Liver (tissue), 9 donors: ENCODE results near the gene ARHGEF16. TPM values are rescaled to one million over a fixed set of nuclear protein-coding genes. Genes with fewer than 3 reads are reported as not detected.

Experiments
- DNase-seq: peaks from one replicate; pipeline ENCODE4 v3.0.0-alpha.2; 2017; ENCODE audit warnings: low spot score
- H3K27ac ChIP-seq, 2 donors: one replicate each; pipeline ENCODE4 v1.7.0; 2013; ENCODE audit warnings: inconsistent platforms in 2 of 2, low read length in 2 of 2, control low read depth in 1 of 2, low read depth in 1 of 2, mild to moderate bottlenecking in 1 of 2
- H3K27me3 ChIP-seq, 4 donors: one replicate each; pipeline versions ENCODE4 v1.6.1 to v1.7.0; 2013; ENCODE audit warnings: low read length in 3 of 4, inconsistent platforms in 1 of 4, mild to moderate bottlenecking in 1 of 4, moderate library complexity in 1 of 4; ENCODE audit not compliant: control insufficient read depth in 4 of 4, insufficient read depth in 4 of 4
- H3K36me3 ChIP-seq, 4 donors: one replicate each; pipeline versions ENCODE4 v1.6.1 to v1.7.0; 2013; ENCODE audit warnings: low read length in 3 of 4, mild to moderate bottlenecking in 3 of 4, low read depth in 1 of 4, moderate library complexity in 1 of 4; ENCODE audit not compliant: control insufficient read depth in 4 of 4, insufficient read depth in 3 of 4
- H3K4me1 ChIP-seq, 4 donors: one replicate each; pipeline versions ENCODE4 v1.6.1 to v1.7.0; 2013; ENCODE audit warnings: low read length in 3 of 4, mild to moderate bottlenecking in 3 of 4, moderate library complexity in 1 of 4; ENCODE audit not compliant: control insufficient read depth in 4 of 4, insufficient read depth in 4 of 4
- H3K4me3 ChIP-seq, 3 donors: one replicate each; pipeline versions ENCODE4 v1.6.1 to v1.7.0; 2013; ENCODE audit warnings: low read length in 3 of 3, control low read depth in 1 of 3, low read depth in 1 of 3, mild to moderate bottlenecking in 1 of 3
- H3K9ac ChIP-seq, 2 donors: one replicate each; pipeline ENCODE4 v1.7.0; 2013; ENCODE audit warnings: low read length in 2 of 2, mild to moderate bottlenecking in 2 of 2, moderate library complexity in 2 of 2, control low read depth in 1 of 2, low read depth in 1 of 2
- H3K9me3 ChIP-seq, 4 donors: one replicate each; pipeline versions ENCODE4 v1.6.1 to v1.7.0; 2013; ENCODE audit warnings: low read length in 3 of 4; ENCODE audit not compliant: control insufficient read depth in 4 of 4
- ATF3 ChIP-seq: IDR thresholded peaks from 2 replicates; pipeline ENCODE4 v1.6.1; 2016; ENCODE audit warnings: antibody characterized with exemption
- CTCF ChIP-seq: fragments of 150-350 bp; IDR thresholded peaks from 2 replicates; pipeline ENCODE4 v1.5.1; 2017; ENCODE audit warnings: improper control_type of control experiment, low read depth, low read length; ENCODE audit not compliant: missing input control
- FOXA2 ChIP-seq: IDR thresholded peaks from 2 replicates; pipeline ENCODE4 v1.6.1; 2016; ENCODE audit warnings: antibody characterized with exemption
- GABPA ChIP-seq, 2 donors: IDR thresholded peaks in 1 of 2; conservative IDR thresholded peaks in 1 of 2; 2 replicates each; pipeline ENCODE4 v1.6.1; 2016; ENCODE audit warnings: antibody characterized with exemption in 2 of 2, mild to moderate bottlenecking in 1 of 2, moderate library complexity in 1 of 2
- HNF4A ChIP-seq, 2 donors: conservative IDR thresholded peaks; 2 replicates each; pipeline ENCODE4 v1.6.1; 2016; ENCODE audit warnings: antibody characterized with exemption in 2 of 2, mild to moderate bottlenecking in 2 of 2
- JUND ChIP-seq, 2 donors: IDR thresholded peaks; 2 replicates each; pipeline ENCODE4 v1.6.1; 2016; ENCODE audit warnings: antibody characterized with exemption in 2 of 2
- MAX ChIP-seq: IDR thresholded peaks from 2 replicates; pipeline ENCODE4 v1.6.1; 2016; ENCODE audit warnings: antibody characterized with exemption
- RAD21 ChIP-seq, 2 donors: IDR thresholded peaks; 2 replicates each; pipeline ENCODE4 v1.6.1; 2016; ENCODE audit warnings: antibody characterized with exemption in 2 of 2, mild to moderate bottlenecking in 2 of 2
- REST ChIP-seq: IDR thresholded peaks from 2 replicates; pipeline ENCODE4 v1.6.1; 2016; ENCODE audit warnings: antibody characterized with exemption, mild to moderate bottlenecking
- RXRA ChIP-seq, 2 donors: IDR thresholded peaks; 2 replicates each; pipeline ENCODE4 v1.6.1; 2017 to 2018; ENCODE audit warnings: antibody characterized with exemption in 2 of 2, mild to moderate bottlenecking in 1 of 2
- SP1 ChIP-seq: IDR thresholded peaks from 2 replicates; pipeline ENCODE4 v1.6.1; 2018; ENCODE audit warnings: antibody characterized with exemption, mild to moderate bottlenecking
- TAF1 ChIP-seq: conservative IDR thresholded peaks from 2 replicates; pipeline ENCODE4 v1.6.1; 2016; ENCODE audit warnings: antibody characterized with exemption, mild to moderate bottlenecking
- YY1 ChIP-seq: IDR thresholded peaks from 2 replicates; pipeline ENCODE4 v1.6.1; 2016; ENCODE audit warnings: antibody characterized with exemption, mild to moderate bottlenecking
- ZBTB33 ChIP-seq: IDR thresholded peaks from 2 replicates; pipeline ENCODE4 v1.6.1; 2016; ENCODE audit warnings: antibody characterized with exemption
- WGBS: extraction: QIAGEN DNeasy Blood & Tissue Kit; methylation state at CpG from one replicate; pipeline ENCODE4 v1.1.7; 2013; 5-methylcytosine and 5-hydroxymethylcytosine counted together
- polyA plus RNA-seq, 2 donors: library from polyadenylated mRNA; stranded (reverse) in 1 of 2; unstranded in 1 of 2; fragments of 200-250 nt in 1 of 2; fragments of >200 nt in 1 of 2; fragmentation: Nextera tagmentation in 1 of 2; extraction: Ambion mirVana in 1 of 2; gene quantifications; one replicate each; pipeline versions ENCODE4 v1.2.1 to v1.2.3, GENCODE V29; 2013 to 2015
- total RNA-seq, 2 donors: library from RNA; depleted of rRNA; stranded (reverse); fragments of >200 nt; gene quantifications; one replicate each; pipeline ENCODE4 v1.2.3, GENCODE V29; 2014
- donor health status: healthy.
- donor health status: healthy.
- donor health status: healthy.
- donor health status: healthy.
- donor health status: healthy.

Gene ARHGEF16
- total and polyA plus RNA-seq, 4 donors = 0.65 to 5.6 (median 2.8) TPM

- Histone ChIP-seq H3K36me3 (no peaks in the 10 kb centered on the region), H3K27me3 (no peaks in the 10 kb centered on the region), H3K9me3 (no peaks in the 10 kb centered on the region), H3K4me3 (no peak overlapping the region), H3K4me1 (no peaks in the 10 kb centered on the region), H3K9ac (no peak overlapping the region), H3K27ac (no peak overlapping the region)
- WGBS = 88% methylated on average over 14 of the region's 14 CpGs
- TF ChIP-seq ZBTB33 (no peak), RXRA (IDR thresholded peaks at IDR 0.05) (no peak), MAX (no peak), SP1 (no peak), JUND (IDR thresholded peaks at IDR 0.05) (no peak), ATF3 (no peak), RAD21 (IDR thresholded peaks at IDR 0.05) (no peak), YY1 (no peak), CTCF (no peak), REST (no peak), GABPA (IDR thresholded peaks at IDR 0.05 in 1 of 2, conservative IDR thresholded peaks at IDR 0.05 in 1 of 2) (no peak), HNF4A (conservative IDR thresholded peaks at IDR 0.05) (no peak)
- DNase-seq = no peak
Observed at GRCh38 chr1:3433076-3433475, 21.4 kb upstream of the ARHGEF16 start.

GRCh38 chr1:3433596-3434320, 20.7 kb upstream of the ARHGEF16 start:
- no peak overlapping the region for H3K4me3 ChIP-seq
- no peak overlapping the region for H3K9ac ChIP-seq
- H3K4me1 ChIP-seq = no peaks in the 10 kb centered on the region
- H3K27me3 ChIP-seq = no peaks in the 10 kb centered on the region
- H3K9me3 ChIP-seq = no peaks in the 10 kb centered on the region
- no peak overlapping the region for H3K27ac ChIP-seq
- no peaks in the 10 kb centered on the region for H3K36me3 ChIP-seq
- no peak for DNase-seq
- 90% methylated on average over 31 of the region's 31 CpGs for WGBS
- TF ChIP-seq REST = no peak
- no peak for TF ChIP-seq YY1
- no peak for TF ChIP-seq RAD21 (IDR thresholded peaks at IDR 0.05)
- no peak for TF ChIP-seq TAF1
- TF ChIP-seq FOXA2 = no peak
- TF ChIP-seq RXRA (IDR thresholded peaks at IDR 0.05) = no peak
- no peak for TF ChIP-seq ZBTB33
- TF ChIP-seq MAX = no peak
